Non-pigmented ciliary epithelial cell (primary cell): ENCODE results near the gene ZNF804A.
"Not testable (repeated sequence)": the region's sequence is repeated elsewhere in the genome, so short reads cannot be mapped to it uniquely, and the experiment has no call there.

Source experiments
- DNase-seq: peaks from one replicate; pipeline ENCODE4 v3.0.0-alpha.2; 2010; ENCODE audit warnings: low read depth

Gene ZNF804A

GRCh38 chr2:184727813-184728212 is 129.5 kb downstream of the ZNF804A start:
- no peak for DNase-seq

GRCh38 chr2:184728411-184728810 is 130.1 kb downstream of the ZNF804A start:
- DNase-seq: no peak

GRCh38 chr2:184729581-184729980 is 131.3 kb downstream of the ZNF804A start:
- DNase-seq: peak; percentile 5

- no peak for DNase-seq
Measured at GRCh38 chr2:184730288-184730687, 132.0 kb downstream of the ZNF804A start.

- DNase-seq: no peak
Measured at GRCh38 chr2:184734338-184734737, 136.0 kb downstream of the ZNF804A start.

- no peak for DNase-seq
Measured at GRCh38 chr2:184735611-184736010, 137.3 kb downstream of the ZNF804A start.

GRCh38 chr2:184743096-184743495 is 144.8 kb downstream of the ZNF804A start:
- DNase-seq: no peak

GRCh38 chr2:184756161-184756560 is 157.8 kb downstream of the ZNF804A start:
- no peak for DNase-seq

- DNase-seq: no peak
Measured at GRCh38 chr2:184756885-184757284, 158.6 kb downstream of the ZNF804A start.

- DNase-seq: not testable (repeated sequence)
Measured at GRCh38 chr2:184759557-184760255, 161.4 kb downstream of the ZNF804A start.

GRCh38 chr2:184760931-184761330 is 162.6 kb downstream of the ZNF804A start:
- no peak for DNase-seq

- DNase-seq: no peak
Measured at GRCh38 chr2:184765112-184765895, 167.0 kb downstream of the ZNF804A start.

GRCh38 chr2:184767059-184767458 is 168.7 kb downstream of the ZNF804A start:
- DNase-seq: no peak

- DNase-seq: peak; percentile 63
Measured at GRCh38 chr2:184769023-184769422, 170.7 kb downstream of the ZNF804A start.

GRCh38 chr2:184769686-184770085 is 171.4 kb downstream of the ZNF804A start:
- DNase-seq: no peak

GRCh38 chr2:184779777-184780176 is 181.4 kb downstream of the ZNF804A start:
- DNase-seq: no peak

GRCh38 chr2:184780384-184780783 is 182.1 kb downstream of the ZNF804A start:
- DNase-seq: no peak

GRCh38 chr2:184780944-184781343 is 182.6 kb downstream of the ZNF804A start:
- no peak for DNase-seq

GRCh38 chr2:184783576-184783975 is 185.2 kb downstream of the ZNF804A start:
- no peak for DNase-seq

- peak; percentile 20 for DNase-seq
Measured at GRCh38 chr2:184793176-184793575, 194.8 kb downstream of the ZNF804A start.

GRCh38 chr2:184799379-184799778 is 201.1 kb downstream of the ZNF804A start:
- no peak for DNase-seq

- no peak for DNase-seq
Measured at GRCh38 chr2:184814421-184814820, 216.1 kb downstream of the ZNF804A start.

GRCh38 chr2:184815824-184816223 is 217.5 kb downstream of the ZNF804A start:
- no peak for DNase-seq
